Measurements from ENCODE around the gene CFAP20DC.
"Not testable (repeated sequence)": the region's sequence is repeated elsewhere in the genome, so short reads cannot be mapped to it uniquely, and the experiment has no call there.

The CFAP20DC gene

DNA sequence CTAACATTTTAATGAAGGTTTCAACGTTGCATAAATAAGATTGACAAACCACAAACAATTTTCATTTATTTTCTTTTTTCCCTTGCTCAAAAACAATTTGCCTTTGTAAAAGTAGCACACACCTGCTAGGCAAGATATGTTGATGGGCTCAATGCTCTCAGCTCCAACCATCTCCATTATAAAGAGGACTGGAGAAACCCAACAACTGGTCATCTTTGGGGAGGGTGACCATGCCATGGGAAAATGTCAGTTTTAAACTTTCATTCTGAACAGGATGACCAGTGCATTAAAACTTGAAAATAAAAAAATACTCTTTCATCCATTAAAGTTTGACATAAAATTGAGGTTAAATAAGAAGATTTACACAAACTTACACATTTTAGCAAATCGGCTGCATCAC, 183.7 kb downstream of the CFAP20DC start:
- TF ChIP-seq, protein P1, sequence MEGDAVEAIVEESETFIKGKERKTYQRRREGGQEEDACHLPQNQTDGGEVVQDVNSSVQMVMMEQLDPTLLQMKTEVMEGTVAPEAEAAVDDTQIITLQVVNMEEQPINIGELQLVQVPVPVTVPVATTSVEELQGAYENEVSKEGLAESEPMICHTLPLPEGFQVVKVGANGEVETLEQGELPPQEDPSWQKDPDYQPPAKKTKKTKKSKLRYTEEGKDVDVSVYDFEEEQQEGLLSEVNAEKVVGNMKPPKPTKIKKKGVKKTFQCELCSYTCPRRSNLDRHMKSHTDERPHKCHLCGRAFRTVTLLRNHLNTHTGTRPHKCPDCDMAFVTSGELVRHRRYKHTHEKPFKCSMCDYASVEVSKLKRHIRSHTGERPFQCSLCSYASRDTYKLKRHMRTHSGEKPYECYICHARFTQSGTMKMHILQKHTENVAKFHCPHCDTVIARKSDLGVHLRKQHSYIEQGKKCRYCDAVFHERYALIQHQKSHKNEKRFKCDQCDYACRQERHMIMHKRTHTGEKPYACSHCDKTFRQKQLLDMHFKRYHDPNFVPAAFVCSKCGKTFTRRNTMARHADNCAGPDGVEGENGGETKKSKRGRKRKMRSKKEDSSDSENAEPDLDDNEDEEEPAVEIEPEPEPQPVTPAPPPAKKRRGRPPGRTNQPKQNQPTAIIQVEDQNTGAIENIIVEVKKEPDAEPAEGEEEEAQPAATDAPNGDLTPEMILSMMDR (IDR thresholded peaks at IDR 0.05; ENCODE audit: low read depth, low read length, missing control alignments) = no peak
- no peak for DNase-seq (ENCODE audit: low read depth)
- H3K4me3 ChIP-seq (ENCODE audit: low read depth, low read length) = no peak overlapping the region

DNA sequence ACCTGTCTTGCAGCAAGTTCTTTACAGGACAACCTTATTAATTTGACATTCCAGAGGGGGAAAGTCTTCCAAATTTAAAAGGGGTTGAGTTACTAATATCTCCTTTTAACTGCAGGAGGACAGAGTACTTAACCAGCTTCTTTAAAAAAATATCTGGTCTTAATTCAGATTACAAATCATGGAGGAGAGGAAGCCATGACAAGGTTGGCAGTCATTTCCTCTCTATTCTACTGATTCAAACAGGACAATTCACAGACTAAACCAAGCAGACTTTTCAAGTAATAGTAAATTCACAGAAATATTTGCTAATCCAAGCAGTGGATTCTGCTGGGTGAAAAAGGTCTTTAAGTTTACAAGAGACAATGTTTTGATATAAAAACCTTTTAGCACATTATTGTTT, 185.3 kb downstream of the CFAP20DC start:
- H3K4me3 ChIP-seq (ENCODE audit: low read depth, low read length) = no peak overlapping the region
- DNase-seq (ENCODE audit: low read depth) = no peak
- TF ChIP-seq, protein P1 (IDR thresholded peaks at IDR 0.05; ENCODE audit: low read depth, low read length, missing control alignments) = no peak

DNA sequence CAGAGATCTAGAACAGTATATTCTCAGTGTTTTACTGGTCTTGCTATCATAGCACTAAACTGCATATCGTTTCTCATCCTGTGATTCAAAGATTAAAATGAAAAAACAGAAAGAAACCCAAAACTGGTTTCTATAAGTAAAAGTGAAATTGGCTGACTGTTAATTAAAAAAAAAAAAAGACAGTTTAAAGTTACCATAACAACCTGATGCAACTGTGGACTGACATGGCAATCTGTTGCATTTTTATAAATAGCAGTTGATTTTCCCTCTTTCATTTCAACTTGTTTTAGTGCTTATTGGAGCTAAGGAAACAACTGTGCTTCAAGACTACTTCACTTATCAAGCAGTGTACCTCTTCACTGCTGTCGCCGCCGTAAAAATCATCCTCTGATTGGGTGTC, 186.6 kb downstream of the CFAP20DC start:
- DNase-seq (ENCODE audit: low read depth) = no peak
- TF ChIP-seq, protein P1 (IDR thresholded peaks at IDR 0.05; ENCODE audit: low read depth, low read length, missing control alignments) = no peak
- no peak overlapping the region for H3K4me3 ChIP-seq (ENCODE audit: low read depth, low read length)

DNA sequence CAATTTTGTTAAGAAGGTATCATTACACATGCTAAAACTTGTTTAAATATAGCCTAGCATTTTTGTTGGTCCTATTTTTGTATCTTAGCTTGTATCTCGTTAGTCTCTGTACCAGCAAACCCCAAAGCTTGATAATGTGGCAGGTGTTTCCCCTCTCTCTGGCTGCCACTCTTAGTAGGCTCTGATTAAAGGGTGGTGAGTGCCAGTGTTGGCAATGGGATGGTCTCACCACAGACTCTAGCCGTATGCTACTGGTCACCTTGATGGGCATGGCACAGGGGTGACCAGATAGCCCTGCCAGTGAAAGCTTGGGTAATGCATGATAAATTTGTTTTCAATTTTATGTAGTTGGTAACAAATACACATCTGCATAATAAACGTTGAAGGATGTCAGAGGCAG, 188.3 kb downstream of the CFAP20DC start:
- no peak for DNase-seq (ENCODE audit: low read depth)
- TF ChIP-seq, protein P1 (IDR thresholded peaks at IDR 0.05; ENCODE audit: low read depth, low read length, missing control alignments) = no peak
- H3K4me3 ChIP-seq (ENCODE audit: low read depth, low read length) = no peak overlapping the region

DNA sequence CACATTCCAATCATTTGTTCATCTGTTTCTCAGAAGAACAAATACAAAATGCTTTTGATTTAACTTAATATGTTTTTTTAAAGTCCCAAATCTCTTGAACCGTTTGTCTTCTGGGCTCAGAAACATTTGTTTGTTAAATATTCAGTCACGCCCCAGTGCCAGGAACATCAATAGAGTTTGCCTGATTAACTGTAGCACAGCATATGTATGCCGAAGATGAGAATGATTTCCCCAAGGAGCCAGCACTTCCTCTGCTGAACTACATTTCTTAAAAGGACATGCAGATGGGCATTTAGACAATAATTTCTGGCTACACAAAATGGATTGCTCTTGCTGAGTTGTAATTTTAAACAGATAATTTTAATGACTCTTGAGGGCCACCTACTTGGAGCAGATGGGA, 191.7 kb downstream of the CFAP20DC start:
- no peak overlapping the region for H3K4me3 ChIP-seq (ENCODE audit: low read depth, low read length)
- TF ChIP-seq, protein P1 (IDR thresholded peaks at IDR 0.05; ENCODE audit: low read depth, low read length, missing control alignments) = no peak
- DNase-seq (ENCODE audit: low read depth) = no peak

DNA sequence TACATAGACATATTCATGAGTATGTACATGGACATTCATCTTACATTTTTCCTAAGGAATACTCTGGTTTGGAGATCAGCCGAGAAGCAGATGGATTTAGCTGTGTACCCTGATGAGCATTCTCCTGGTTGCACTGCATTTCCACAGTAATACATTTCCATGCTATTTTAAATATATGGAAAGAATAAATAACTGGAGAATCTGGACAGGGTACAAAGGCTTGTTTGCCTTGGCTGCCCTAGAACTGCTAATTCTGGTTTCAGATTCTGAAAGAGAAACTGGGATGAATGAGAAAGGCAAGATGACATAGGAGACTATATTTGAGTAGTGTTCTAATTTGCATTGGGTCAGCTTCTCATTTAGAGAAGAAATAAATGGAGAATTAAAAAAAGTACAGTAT, 192.4 kb downstream of the CFAP20DC start:
- H3K4me3 ChIP-seq (ENCODE audit: low read depth, low read length) = no peak overlapping the region
- TF ChIP-seq, protein P1 (IDR thresholded peaks at IDR 0.05; ENCODE audit: low read depth, low read length, missing control alignments) = no peak
- no peak for DNase-seq (ENCODE audit: low read depth)

DNA sequence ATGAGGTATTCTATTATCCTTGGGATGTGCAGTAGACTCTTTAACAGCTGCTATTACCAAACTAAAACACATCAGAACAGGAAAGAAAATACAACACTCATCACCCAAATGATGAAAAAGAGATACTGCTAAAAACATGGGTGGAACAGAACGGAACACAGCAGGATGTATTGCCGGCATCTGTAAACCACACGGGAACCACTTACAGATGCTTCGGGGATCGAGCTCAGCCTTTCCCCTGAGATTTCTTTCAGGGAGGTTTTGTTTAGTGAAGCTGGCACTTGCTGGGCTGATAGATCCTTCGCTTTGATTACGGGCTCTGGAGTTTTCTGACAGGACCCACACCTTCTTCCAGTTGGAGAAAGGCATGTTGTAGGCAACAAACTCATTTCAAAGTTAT, 201.0 kb downstream of the CFAP20DC start:
- H3K4me3 ChIP-seq (ENCODE audit: low read depth, low read length) = no peak overlapping the region

DNA sequence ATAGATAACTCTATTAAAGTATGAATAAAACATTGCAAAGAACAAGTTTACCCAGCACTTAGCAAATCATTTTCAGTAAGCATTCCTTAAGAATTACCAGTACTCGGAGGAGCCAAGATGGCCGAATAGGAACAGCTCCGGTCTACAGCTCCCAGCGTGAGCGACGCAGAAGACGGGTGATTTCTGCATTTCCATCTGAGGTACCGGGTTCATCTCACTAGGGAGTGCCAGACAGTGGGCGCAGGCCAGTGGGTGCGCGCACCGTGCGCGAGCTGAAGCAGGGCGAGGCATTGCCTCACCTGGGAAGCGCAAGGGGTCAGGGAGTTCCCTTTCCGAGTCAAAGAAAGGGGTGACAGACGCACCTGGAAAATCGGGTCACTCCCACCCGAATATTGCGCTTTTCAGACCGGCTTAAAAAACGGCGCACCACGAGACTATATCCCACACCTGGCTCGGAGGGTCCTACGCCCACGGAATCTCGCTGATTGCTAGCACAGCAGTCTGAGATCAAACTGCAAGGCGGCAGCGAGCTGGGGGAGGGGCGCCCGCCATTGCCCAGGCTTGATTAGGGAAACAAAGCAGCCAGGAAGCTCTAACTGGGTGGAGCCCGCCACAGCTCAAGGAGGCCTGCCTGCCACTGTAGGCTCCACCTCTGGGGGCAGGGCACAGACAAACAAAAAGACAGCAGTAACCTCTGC, 207.6 kb downstream of the CFAP20DC start:
- H3K4me3 ChIP-seq (ENCODE audit: low read depth, low read length); DNase-seq (ENCODE audit: low read depth): not testable (repeated sequence)

More for the DNA sequence above, 201.0 kb downstream of the CFAP20DC start:
- DNase-seq (ENCODE audit: low read depth) = no peak
- TF ChIP-seq, protein P1 (IDR thresholded peaks at IDR 0.05; ENCODE audit: low read depth, low read length, missing control alignments) = no peak

All from GM12864 (cell line).